Endothelial cell of umbilical vein (primary cell): ENCODE results near the gene DNAAF5.

Experiments used
- EZH2 ChIP-seq: IDR thresholded peaks from 2 replicates; pipeline ENCODE4 v1.6.1; 2012; ENCODE audit warnings: borderline replicate concordance, low read depth, mild to moderate bottlenecking, moderate library complexity, low read length, inconsistent platforms; ENCODE audit not compliant: severe bottlenecking
- FOS ChIP-seq: IDR thresholded peaks from 2 replicates; pipeline ENCODE4 v1.6.1; 2011; ENCODE audit warnings: mild to moderate bottlenecking, low read length, moderate library complexity, borderline replicate concordance; ENCODE audit not compliant: insufficient read depth
- JUN ChIP-seq: IDR thresholded peaks from 2 replicates; pipeline ENCODE4 v1.6.1; 2011; ENCODE audit warnings: borderline replicate concordance, low read depth; ENCODE audit not compliant: insufficient read length, insufficient read depth
- MAX ChIP-seq: IDR thresholded peaks from 2 replicates; pipeline ENCODE4 v1.6.1; 2011; ENCODE audit not compliant: insufficient read depth, insufficient read length
- POLR2A ChIP-seq: IDR thresholded peaks from 2 replicates; pipeline ENCODE4 v1.6.1; 2012; ENCODE audit warnings: low read depth, mild to moderate bottlenecking, control low read depth, low read length
- POLR2AphosphoS5 ChIP-seq: IDR thresholded peaks from 2 replicates; pipeline ENCODE4 v1.6.1; 2012; ENCODE audit warnings: low read depth, mild to moderate bottlenecking, control low read depth, low read length, moderate library complexity; ENCODE audit not compliant: insufficient read depth
- TF ChIP-seq, protein P1 (sequence below), 2 donors: IDR thresholded peaks; 1 replicate in 1 of 2; 2 replicates in 1 of 2; pipeline ENCODE4 v1.5.1; 2011; ENCODE audit warnings: low read length in 2 of 2, mild to moderate bottlenecking in 2 of 2, moderate library complexity in 2 of 2, control low read depth in 1 of 2, inconsistent platforms in 1 of 2, low read depth in 1 of 2; ENCODE audit not compliant: insufficient read depth in 1 of 2; ENCODE audit errors: extremely low read depth in 1 of 2

GRCh38 chr7:785416-785815 is 58.9 kb downstream of the DNAAF5 start:
- TF ChIP-seq FOS (no peak), POLR2AphosphoS5 (no peak), EZH2 (no peak), MAX (no peak), POLR2A (no peak), JUN (no peak)
- TF ChIP-seq, protein P1, sequence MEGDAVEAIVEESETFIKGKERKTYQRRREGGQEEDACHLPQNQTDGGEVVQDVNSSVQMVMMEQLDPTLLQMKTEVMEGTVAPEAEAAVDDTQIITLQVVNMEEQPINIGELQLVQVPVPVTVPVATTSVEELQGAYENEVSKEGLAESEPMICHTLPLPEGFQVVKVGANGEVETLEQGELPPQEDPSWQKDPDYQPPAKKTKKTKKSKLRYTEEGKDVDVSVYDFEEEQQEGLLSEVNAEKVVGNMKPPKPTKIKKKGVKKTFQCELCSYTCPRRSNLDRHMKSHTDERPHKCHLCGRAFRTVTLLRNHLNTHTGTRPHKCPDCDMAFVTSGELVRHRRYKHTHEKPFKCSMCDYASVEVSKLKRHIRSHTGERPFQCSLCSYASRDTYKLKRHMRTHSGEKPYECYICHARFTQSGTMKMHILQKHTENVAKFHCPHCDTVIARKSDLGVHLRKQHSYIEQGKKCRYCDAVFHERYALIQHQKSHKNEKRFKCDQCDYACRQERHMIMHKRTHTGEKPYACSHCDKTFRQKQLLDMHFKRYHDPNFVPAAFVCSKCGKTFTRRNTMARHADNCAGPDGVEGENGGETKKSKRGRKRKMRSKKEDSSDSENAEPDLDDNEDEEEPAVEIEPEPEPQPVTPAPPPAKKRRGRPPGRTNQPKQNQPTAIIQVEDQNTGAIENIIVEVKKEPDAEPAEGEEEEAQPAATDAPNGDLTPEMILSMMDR (IDR thresholded peaks at IDR 0.05; ENCODE audit: extremely low read depth in 1 of 2, insufficient read depth in 1 of 2, low read depth in 1 of 2, low read length in 2 of 2), result no peak
